Measurements from ENCODE around the gene TSPOAP1. TPM values are rescaled to one million over a fixed set of nuclear protein-coding genes. Genes with fewer than 3 reads are reported as not detected.

Gene TSPOAP1
- total RNA-seq, 3 donors from 2014 or later, result 2.6 to 42.1 (median 26.9) TPM

DNA sequence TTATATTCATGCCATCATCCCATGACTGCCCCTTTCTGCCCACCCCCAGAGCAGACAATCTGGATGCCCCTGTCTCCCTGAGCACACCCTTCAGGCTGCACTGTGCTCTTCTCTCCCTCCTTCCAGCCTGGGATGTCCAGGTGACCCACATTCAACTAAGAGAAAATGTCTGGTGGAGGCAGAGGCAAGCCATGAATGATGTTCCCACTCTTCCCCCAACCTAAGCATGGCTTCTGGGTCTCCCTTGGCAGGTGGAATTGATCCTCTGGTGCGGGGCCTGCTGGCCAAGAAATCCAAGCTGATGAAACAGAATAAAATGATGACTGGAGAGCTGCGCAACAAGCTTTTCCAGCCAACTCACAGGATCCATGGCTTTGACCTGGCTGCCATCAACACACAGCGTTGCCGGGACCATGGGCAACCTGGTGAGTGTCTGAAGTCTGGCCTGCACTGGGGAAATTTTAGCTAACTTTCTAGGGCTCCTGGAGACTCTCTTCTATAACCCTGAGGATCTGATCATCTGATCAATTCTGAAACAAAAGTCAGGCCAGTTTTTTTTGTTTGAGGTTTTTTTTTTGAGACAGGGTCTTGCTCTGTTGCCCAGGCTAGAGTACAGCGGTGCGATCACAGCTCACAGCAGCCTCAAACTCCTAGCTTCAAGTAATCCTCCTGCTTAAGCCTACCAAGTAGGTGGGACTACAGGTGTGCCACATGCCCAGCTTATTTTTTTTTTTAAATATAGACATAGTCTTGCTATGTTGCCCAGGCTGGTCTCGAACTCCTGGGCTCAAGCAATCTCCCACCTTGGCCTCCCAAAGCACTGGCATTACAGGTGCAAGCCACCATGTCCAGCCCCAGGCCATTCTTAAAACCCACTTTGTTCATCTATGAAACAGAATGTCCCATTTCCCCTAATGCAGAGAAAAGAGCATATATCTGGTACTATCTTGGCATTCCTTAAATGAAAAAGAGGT is 62.4 kb downstream of the TSPOAP1 start:
- intact Hi-C loops (cut with DNase I; ENCODE audit: low total_unique reads), result no loop called here
- DNase-seq (ENCODE audit: low spot score in 2 of 2), result no peak
- Histone ChIP-seq H3K9me3 (no peaks in the 10 kb centered on the region), H3K4me1 (no peaks in the 10 kb centered on the region), H3K27ac (no peak overlapping the region), H3K27me3 (peaks cover 0 to 24% of the 10 kb centered on the region in 2 donors), H3K4me3 (no peak overlapping the region), H3K36me3 (no peaks in the 10 kb centered on the region)
- TF ChIP-seq, protein P1, sequence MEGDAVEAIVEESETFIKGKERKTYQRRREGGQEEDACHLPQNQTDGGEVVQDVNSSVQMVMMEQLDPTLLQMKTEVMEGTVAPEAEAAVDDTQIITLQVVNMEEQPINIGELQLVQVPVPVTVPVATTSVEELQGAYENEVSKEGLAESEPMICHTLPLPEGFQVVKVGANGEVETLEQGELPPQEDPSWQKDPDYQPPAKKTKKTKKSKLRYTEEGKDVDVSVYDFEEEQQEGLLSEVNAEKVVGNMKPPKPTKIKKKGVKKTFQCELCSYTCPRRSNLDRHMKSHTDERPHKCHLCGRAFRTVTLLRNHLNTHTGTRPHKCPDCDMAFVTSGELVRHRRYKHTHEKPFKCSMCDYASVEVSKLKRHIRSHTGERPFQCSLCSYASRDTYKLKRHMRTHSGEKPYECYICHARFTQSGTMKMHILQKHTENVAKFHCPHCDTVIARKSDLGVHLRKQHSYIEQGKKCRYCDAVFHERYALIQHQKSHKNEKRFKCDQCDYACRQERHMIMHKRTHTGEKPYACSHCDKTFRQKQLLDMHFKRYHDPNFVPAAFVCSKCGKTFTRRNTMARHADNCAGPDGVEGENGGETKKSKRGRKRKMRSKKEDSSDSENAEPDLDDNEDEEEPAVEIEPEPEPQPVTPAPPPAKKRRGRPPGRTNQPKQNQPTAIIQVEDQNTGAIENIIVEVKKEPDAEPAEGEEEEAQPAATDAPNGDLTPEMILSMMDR (IDR thresholded peaks at IDR 0.05), result no peak
- TF ChIP-seq POLR2AphosphoS5 (IDR thresholded peaks at IDR 0.05), result no peak
- no peak for TF ChIP-seq POLR2A (IDR thresholded peaks at IDR 0.05)

DNA sequence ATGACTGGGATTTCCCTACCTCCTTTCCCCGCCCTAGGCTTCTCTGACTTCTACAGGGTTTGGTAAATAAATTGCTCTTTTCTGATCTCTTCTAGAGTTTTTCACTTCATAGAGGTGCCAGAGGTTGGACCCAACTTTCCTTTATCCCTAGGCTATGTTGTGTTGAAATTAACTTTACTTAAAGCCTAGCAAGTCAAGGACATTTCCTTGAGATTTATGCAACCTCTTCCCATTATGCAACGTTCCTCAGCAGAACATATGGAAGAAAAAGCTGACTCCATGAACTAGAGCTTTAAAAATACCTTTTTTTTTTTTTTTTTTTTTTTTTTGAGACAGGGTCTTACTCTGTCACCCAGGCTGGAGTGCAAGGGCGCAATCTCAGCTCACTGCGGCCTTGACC is 63.3 kb downstream of the TSPOAP1 start:
- intact Hi-C loops (cut with DNase I; ENCODE audit: low total_unique reads), result no loop called here
- Histone ChIP-seq H3K27ac (no peak overlapping the region), H3K36me3 (no peaks in the 10 kb centered on the region), H3K9me3 (no peaks in the 10 kb centered on the region), H3K27me3 (peaks cover 0 to 28% of the 10 kb centered on the region in 2 donors), H3K4me1 (no peaks in the 10 kb centered on the region), H3K4me3 (no peak overlapping the region)
- DNase-seq (ENCODE audit: low spot score in 2 of 2), result no peak
- TF ChIP-seq POLR2AphosphoS5 (IDR thresholded peaks at IDR 0.05), result no peak
- TF ChIP-seq, protein P1 (IDR thresholded peaks at IDR 0.05), result no peak

DNA sequence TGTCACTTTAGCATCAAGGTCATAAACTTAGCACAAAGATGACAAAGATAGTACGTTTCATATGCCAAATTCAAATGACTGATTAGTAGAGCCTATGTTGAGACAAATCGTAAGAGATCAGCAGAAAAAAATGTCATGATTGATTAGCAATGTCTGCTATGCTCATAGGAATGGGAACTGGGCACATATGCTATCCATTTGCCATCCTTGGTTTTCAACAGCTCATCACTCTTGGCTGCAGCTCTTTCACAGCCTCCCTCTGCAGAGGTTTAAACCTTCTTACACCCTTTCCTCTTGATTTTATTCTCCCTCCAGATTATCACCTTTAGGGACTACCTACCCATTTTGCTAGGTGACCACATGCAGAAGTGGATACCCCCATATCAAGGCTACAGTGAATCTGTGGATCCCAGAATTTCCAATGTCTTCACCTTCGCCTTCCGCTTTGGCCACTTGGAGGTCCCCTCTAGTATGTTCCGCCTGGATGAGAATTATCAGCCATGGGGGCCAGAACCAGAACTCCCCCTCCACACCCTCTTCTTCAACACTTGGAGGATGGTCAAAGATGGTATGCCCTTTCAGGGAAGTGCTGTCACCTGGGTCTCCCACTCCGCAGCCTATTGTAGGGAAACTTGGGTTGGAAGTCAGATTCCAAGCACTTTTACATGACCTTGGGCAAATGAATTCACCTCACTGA is 64.0 kb downstream of the TSPOAP1 start:
- no peak overlapping the region for H3K4me3 ChIP-seq
- TF ChIP-seq POLR2AphosphoS5 (IDR thresholded peaks at IDR 0.05), result no peak
- no peak for TF ChIP-seq POLR2A (IDR thresholded peaks at IDR 0.05)
- H3K27me3 ChIP-seq, result peaks cover 0 to 35% of the 10 kb centered on the region in 2 donors
- no peaks in the 10 kb centered on the region for H3K4me1 ChIP-seq
- no peak overlapping the region for H3K27ac ChIP-seq
- intact Hi-C loops (cut with DNase I; ENCODE audit: low total_unique reads), result no loop called here
- no peaks in the 10 kb centered on the region for H3K36me3 ChIP-seq
- H3K9me3 ChIP-seq, result no peaks in the 10 kb centered on the region
- DNase-seq (ENCODE audit: low spot score in 2 of 2), result no peak

DNA sequence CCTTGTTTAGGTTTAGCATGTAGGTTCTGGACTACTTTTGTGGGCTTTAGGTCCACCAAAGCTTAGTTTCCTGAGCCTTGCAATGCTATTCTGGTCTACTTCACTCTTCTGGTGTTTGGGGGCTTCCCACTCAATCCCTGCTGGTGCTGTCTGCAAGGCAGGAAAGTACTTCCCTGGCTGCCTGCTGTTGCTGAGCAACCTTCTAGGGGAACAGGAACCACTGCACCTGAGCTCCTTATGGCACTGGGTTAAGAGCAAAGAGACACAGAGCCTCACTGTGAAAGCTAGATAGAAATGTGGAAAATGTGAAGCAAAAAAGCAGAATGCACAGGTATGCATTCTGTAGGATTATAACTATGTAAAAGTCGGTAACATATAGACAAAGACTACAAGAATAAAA is 64.8 kb downstream of the TSPOAP1 start:
- TF ChIP-seq POLR2A (IDR thresholded peaks at IDR 0.05) (no peak), POLR2AphosphoS5 (IDR thresholded peaks at IDR 0.05) (no peak)
- TF ChIP-seq, protein P1 (IDR thresholded peaks at IDR 0.05), result no peak
- Histone ChIP-seq H3K4me1 (no peaks in the 10 kb centered on the region), H3K36me3 (no peaks in the 10 kb centered on the region), H3K4me3 (no peak overlapping the region), H3K9me3 (no peaks in the 10 kb centered on the region), H3K27ac (no peak overlapping the region), H3K27me3 (peaks cover 0 to 35% of the 10 kb centered on the region in 2 donors)
- DNase-seq (ENCODE audit: low spot score in 2 of 2), result no peak
- intact Hi-C loops (cut with DNase I; ENCODE audit: low total_unique reads), result no loop called here

DNA sequence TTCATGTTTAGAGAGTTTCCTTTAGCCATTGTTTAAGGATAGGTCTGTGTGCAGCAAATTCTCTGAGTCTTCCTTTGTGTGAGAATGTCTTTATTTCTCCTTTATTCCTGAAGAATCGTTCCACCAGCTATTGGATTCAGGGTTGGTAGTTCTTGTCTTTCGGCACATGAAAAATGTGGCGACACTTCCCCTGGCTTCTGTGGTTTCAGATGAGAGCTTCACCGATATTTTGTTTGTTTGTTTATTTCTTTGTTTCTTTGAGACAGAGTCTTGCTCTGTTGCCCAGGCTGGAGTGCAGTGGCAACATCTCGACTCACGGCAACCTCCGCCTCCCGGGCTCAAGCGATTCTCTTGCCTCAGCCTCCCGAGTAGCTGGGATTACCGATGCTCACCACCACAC is 66.4 kb downstream of the TSPOAP1 start:
- TF ChIP-seq, protein P1 (IDR thresholded peaks at IDR 0.05), result no peak
- TF ChIP-seq POLR2AphosphoS5 (IDR thresholded peaks at IDR 0.05) (no peak), POLR2A (IDR thresholded peaks at IDR 0.05) (no peak)
- Histone ChIP-seq H3K36me3 (no peaks in the 10 kb centered on the region), H3K27me3 (peaks cover 0 to 29% of the 10 kb centered on the region in 2 donors), H3K27ac (no peak overlapping the region), H3K9me3 (no peaks in the 10 kb centered on the region), H3K4me1 (no peaks in the 10 kb centered on the region), H3K4me3 (no peak overlapping the region)
- intact Hi-C loops (cut with DNase I; ENCODE audit: low total_unique reads), result no loop called here
- no peak for DNase-seq (ENCODE audit: low spot score in 2 of 2)
